K562 (cell line): Measurements from ENCODE around the gene HOXC12. TPM values are rescaled to one million over a fixed set of nuclear protein-coding genes. Genes with fewer than 3 reads are reported as not detected.
A peak's percentile ranks its signal among the peaks of the same experiment; 100 is the strongest.

Experiments
- ATF1 ChIP-seq, 2 experiments: fragments of 450-650 bp in 1 of 2; IDR thresholded peaks; 2 replicates each; pipeline ENCODE4 v1.6.1; 2016; ENCODE audit warnings: missing compliant biosample characterization in 1 of 2, missing genetic modification characterization in 1 of 2
- CCAR2 ChIP-seq: fragments of 200-400 bp; formaldehyde crosslinking; IDR thresholded peaks from 2 replicates; pipeline ENCODE4 v1.6.1; 2017; ENCODE audit warnings: mild to moderate bottlenecking, low read depth, low read length
- EHMT2 ChIP-seq: fragments of 450-650 bp; IDR thresholded peaks from 2 replicates; pipeline ENCODE4 v1.6.1; 2018; ENCODE audit warnings: antibody characterized with exemption
- KDM4B ChIP-seq, 2 experiments: fragments of 450-650 bp in 1 of 2; sonication (generic) in 1 of 2; IDR thresholded peaks; 2 replicates each; pipeline ENCODE4 v1.6.1; 2016 to 2017; ENCODE audit warnings: borderline replicate concordance in 2 of 2, antibody characterized with exemption in 1 of 2, low read depth in 1 of 2, mild to moderate bottlenecking in 1 of 2
- NR2C2 ChIP-seq, 2 experiments: fragments of 200-800 bp in 1 of 2; sonication (Bioruptor generic) in 1 of 2; sonication (generic) in 1 of 2; formaldehyde crosslinking in 1 of 2; IDR thresholded peaks; 2 replicates each; pipeline versions ENCODE4 v1.6.1 to v1.8.0; 2016 to 2022; ENCODE audit warnings: mild to moderate bottlenecking in 1 of 2, missing compliant biosample characterization in 1 of 2, missing genetic modification characterization in 1 of 2, missing genetic modification reagents in 1 of 2
- PCBP2 ChIP-seq: fragments of 200-400 bp; formaldehyde crosslinking; IDR thresholded peaks from 2 replicates; pipeline ENCODE4 v1.6.1; 2018; ENCODE audit warnings: low read length, low read depth, mild to moderate bottlenecking, moderate library complexity; ENCODE audit not compliant: poor library complexity, severe bottlenecking
- RBM25 ChIP-seq: fragments of 200-400 bp; formaldehyde crosslinking; IDR thresholded peaks from 2 replicates; pipeline ENCODE4 v1.6.1; 2018; ENCODE audit warnings: low read length, low read depth, moderate library complexity; ENCODE audit not compliant: severe bottlenecking
- SRSF9 ChIP-seq: fragments of 200-400 bp; formaldehyde crosslinking; IDR thresholded peaks from 2 replicates; pipeline ENCODE4 v1.6.1; 2017; ENCODE audit warnings: low read depth, low read length, borderline replicate concordance
- YBX1 ChIP-seq: fragments of 450-650 bp; IDR thresholded peaks from 2 replicates; pipeline ENCODE4 v1.7.1; 2016; ENCODE audit warnings: mild to moderate bottlenecking
- ZNF354B ChIP-seq: fragments of 250-450 bp; sonication (Bioruptor Pico); IDR thresholded peaks from 2 replicates; pipeline ENCODE4 v1.4.0; 2020
- ZNF668 ChIP-seq: fragments of 250-450 bp; sonication (Bioruptor Pico); IDR thresholded peaks from 2 replicates; pipeline ENCODE4 v1.8.0; 2022; ENCODE audit warnings: mild to moderate bottlenecking, inconsistent platforms
- ZNF695 ChIP-seq: fragments of 450-650 bp; formaldehyde crosslinking; IDR thresholded peaks from 2 replicates; pipeline ENCODE4 v1.4.0; 2020; ENCODE audit warnings: mild to moderate bottlenecking, moderate library complexity
- ZNF766 ChIP-seq: fragments of 200-800 bp; sonication (Bioruptor generic); conservative IDR thresholded peaks from 2 replicates; pipeline ENCODE4 v1.6.1; 2016; ENCODE audit warnings: missing genetic modification characterization, missing compliant biosample characterization
- polyA plus RNA-seq, 8 experiments: library from polyadenylated mRNA; depleted of rRNA in 4 of 8; stranded (reverse) in 5 of 8; unstranded in 3 of 8; fragments of >200 nt; fragmentation: Nextera tagmentation in 2 of 8; fragmentation: Illumina TruSeq in 1 of 8; extraction: Ambion mirVana in 2 of 8; extraction: Trizol in 1 of 8; gene quantifications; 2 replicates each; pipeline versions ENCODE4 v1.2.1 to v1.2.3, GENCODE V29; 2011 to 2014; ENCODE audit warnings: inconsistent platforms in 1 of 8, missing spikeins in 1 of 8
- total RNA-seq, 7 experiments: library from RNA; depleted of rRNA in 6 of 7; stranded (reverse); fragments of >200 nt in 6 of 7; fragmentation: Illumina TruSeq in 2 of 7; extraction: Trizol in 2 of 7; gene quantifications; 2 replicates each; pipeline versions ENCODE4 v1.2.1 to v1.2.3, GENCODE V29; 2011 to 2021; ENCODE audit warnings: low replicate concordance in 1 of 7
- TF ChIP-seq, protein P1 (sequence below): sonication (generic); formaldehyde crosslinking; IDR thresholded peaks from 2 replicates; pipeline ENCODE4 v1.8.0; 2022; ENCODE audit warnings: missing genetic modification reagents, mild to moderate bottlenecking, borderline replicate concordance
- TF ChIP-seq, protein P2 (sequence below): fragments of 450-650 bp; formaldehyde crosslinking; IDR thresholded peaks from 2 replicates; pipeline ENCODE4 v1.4.0; 2022; ENCODE audit warnings: mild to moderate bottlenecking, moderate library complexity
- TF ChIP-seq, protein P3 (sequence below), 2 experiments: fragments of 250-450 bp in 1 of 2; fragments of 450-650 bp in 1 of 2; sonication (Bioruptor Pico) in 1 of 2; IDR thresholded peaks; 2 replicates each; pipeline versions ENCODE4 v1.6.1 to v1.8.0; 2016 to 2021; ENCODE audit warnings: mild to moderate bottlenecking in 2 of 2, moderate library complexity in 2 of 2, missing compliant biosample characterization in 1 of 2, missing genetic modification characterization in 1 of 2
- TF ChIP-seq, protein P4 (sequence below): fragments of 450-650 bp; formaldehyde crosslinking; IDR thresholded peaks from 2 replicates; pipeline ENCODE4 v1.4.0; 2020; ENCODE audit warnings: mild to moderate bottlenecking, moderate library complexity
- TF ChIP-seq, protein P5 (sequence below): IDR thresholded peaks from 3 replicates; pipeline ENCODE4 v1.6.1; 2011; ENCODE audit warnings: borderline replicate concordance, mild to moderate bottlenecking; ENCODE audit not compliant: insufficient read length, insufficient read depth
- TF ChIP-seq, protein P6 (sequence below): fragments of 450-650 bp; formaldehyde crosslinking; conservative IDR thresholded peaks from 2 replicates; pipeline ENCODE4 v1.4.0; 2022; ENCODE audit warnings: mild to moderate bottlenecking, missing genetic modification characterization

Gene HOXC12
- total and polyA plus RNA-seq, 9 of the 15 experiments (the other 6 are each of a cell fraction or from before 2014, with no cell fraction given) = 0.04 to 0.36 (median 0.11) TPM; not detected in 1

DNA sequence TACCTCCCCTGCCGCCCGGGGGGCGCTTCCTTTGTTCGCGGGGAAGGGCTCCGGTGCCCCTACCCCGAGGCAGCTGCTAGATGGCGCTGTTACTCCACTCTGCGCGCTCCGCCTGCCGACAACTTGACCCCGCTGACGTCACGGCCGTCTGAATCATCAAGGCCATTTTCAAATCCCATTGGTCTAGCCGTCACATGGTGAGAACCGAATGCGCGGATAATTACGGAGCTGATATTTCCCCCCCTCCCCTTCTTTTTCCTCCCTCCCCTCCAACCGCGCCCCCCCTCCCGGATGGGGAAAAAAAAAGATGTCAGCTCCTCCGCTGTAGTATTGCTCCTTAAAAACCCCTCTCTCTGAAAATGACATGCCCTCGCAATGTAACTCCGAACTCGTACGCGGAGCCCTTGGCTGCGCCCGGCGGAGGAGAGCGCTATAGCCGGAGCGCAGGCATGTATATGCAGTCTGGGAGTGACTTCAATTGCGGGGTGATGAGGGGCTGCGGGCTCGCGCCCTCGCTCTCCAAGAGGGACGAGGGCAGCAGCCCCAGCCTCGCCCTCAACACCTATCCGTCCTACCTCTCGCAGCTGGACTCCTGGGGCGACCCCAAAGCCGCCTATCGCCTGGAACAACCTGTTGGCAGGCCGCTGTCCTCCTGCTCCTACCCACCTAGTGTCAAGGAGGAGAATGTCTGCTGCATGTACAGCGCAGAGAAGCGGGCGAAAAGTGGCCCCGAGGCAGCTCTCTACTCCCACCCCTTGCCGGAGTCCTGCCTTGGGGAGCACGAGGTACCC lies 30.4 kb downstream of the HOXC12 start, which contains the start of gene HOXC10 (continued):
- TF ChIP-seq, protein P1, sequence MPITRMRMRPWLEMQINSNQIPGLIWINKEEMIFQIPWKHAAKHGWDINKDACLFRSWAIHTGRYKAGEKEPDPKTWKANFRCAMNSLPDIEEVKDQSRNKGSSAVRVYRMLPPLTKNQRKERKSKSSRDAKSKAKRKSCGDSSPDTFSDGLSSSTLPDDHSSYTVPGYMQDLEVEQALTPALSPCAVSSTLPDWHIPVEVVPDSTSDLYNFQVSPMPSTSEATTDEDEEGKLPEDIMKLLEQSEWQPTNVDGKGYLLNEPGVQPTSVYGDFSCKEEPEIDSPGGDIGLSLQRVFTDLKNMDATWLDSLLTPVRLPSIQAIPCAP (CRISPR knock-in tag) = no peak
- no peak for TF ChIP-seq PCBP2
- TF ChIP-seq, protein P2, sequence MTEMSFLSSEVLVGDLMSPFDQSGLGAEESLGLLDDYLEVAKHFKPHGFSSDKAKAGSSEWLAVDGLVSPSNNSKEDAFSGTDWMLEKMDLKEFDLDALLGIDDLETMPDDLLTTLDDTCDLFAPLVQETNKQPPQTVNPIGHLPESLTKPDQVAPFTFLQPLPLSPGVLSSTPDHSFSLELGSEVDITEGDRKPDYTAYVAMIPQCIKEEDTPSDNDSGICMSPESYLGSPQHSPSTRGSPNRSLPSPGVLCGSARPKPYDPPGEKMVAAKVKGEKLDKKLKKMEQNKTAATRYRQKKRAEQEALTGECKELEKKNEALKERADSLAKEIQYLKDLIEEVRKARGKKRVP (CRISPR knock-in tag) = no peak
- no peak for TF ChIP-seq ZNF695 (CRISPR knock-in tag)
- TF ChIP-seq KDM4B (IDR thresholded peaks at IDR 0.05; ENCODE audit: borderline replicate concordance in 2 of 2, low read depth in 1 of 2) = no peak
- TF ChIP-seq ATF1 (CRISPR knock-in tag; IDR thresholded peaks at IDR 0.05) = peak; percentile 63
- TF ChIP-seq ATF1 (tag; IDR thresholded peaks at IDR 0.05) = peak; percentile 79
- TF ChIP-seq, protein P3, sequence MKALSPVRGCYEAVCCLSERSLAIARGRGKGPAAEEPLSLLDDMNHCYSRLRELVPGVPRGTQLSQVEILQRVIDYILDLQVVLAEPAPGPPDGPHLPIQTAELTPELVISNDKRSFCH (CRISPR knock-in tag; IDR thresholded peaks at IDR 0.05) = no peak
- TF ChIP-seq, protein P3 (tag; IDR thresholded peaks at IDR 0.05) = no peak
- TF ChIP-seq, protein P4, sequence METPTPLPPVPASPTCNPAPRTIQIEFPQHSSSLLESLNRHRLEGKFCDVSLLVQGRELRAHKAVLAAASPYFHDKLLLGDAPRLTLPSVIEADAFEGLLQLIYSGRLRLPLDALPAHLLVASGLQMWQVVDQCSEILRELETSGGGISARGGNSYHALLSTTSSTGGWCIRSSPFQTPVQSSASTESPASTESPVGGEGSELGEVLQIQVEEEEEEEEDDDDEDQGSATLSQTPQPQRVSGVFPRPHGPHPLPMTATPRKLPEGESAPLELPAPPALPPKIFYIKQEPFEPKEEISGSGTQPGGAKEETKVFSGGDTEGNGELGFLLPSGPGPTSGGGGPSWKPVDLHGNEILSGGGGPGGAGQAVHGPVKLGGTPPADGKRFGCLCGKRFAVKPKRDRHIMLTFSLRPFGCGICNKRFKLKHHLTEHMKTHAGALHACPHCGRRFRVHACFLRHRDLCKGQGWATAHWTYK (CRISPR knock-in tag) = no peak
- TF ChIP-seq EHMT2 = no peak
- no peak for TF ChIP-seq ZNF354B
- no peak for TF ChIP-seq SRSF9
- TF ChIP-seq, protein P5, sequence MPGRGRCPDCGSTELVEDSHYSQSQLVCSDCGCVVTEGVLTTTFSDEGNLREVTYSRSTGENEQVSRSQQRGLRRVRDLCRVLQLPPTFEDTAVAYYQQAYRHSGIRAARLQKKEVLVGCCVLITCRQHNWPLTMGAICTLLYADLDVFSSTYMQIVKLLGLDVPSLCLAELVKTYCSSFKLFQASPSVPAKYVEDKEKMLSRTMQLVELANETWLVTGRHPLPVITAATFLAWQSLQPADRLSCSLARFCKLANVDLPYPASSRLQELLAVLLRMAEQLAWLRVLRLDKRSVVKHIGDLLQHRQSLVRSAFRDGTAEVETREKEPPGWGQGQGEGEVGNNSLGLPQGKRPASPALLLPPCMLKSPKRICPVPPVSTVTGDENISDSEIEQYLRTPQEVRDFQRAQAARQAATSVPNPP = no peak
- TF ChIP-seq RBM25 = no peak
- TF ChIP-seq NR2C2 (CRISPR knock-in tag; IDR thresholded peaks at IDR 0.05) = peak; percentile 92
- peak; percentile 94 for TF ChIP-seq NR2C2 (tag; IDR thresholded peaks at IDR 0.05)
- TF ChIP-seq CCAR2 = no peak
- no peak for TF ChIP-seq YBX1
- no peak for TF ChIP-seq ZNF766
- no peak for TF ChIP-seq ZNF668
- TF ChIP-seq, protein P6, sequence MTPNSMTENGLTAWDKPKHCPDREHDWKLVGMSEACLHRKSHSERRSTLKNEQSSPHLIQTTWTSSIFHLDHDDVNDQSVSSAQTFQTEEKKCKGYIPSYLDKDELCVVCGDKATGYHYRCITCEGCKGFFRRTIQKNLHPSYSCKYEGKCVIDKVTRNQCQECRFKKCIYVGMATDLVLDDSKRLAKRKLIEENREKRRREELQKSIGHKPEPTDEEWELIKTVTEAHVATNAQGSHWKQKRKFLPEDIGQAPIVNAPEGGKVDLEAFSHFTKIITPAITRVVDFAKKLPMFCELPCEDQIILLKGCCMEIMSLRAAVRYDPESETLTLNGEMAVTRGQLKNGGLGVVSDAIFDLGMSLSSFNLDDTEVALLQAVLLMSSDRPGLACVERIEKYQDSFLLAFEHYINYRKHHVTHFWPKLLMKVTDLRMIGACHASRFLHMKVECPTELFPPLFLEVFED (CRISPR knock-in tag) = no peak
